H1 (cell line): ENCODE results near the gene CNIH3. TPM values are rescaled to one million over a fixed set of nuclear protein-coding genes. Genes with fewer than 3 reads are reported as not detected.

ENCODE experiments used
- CTCF ChIA-PET: fragments of 300-600 bp; sonication (Branson Sonifier 250); formaldehyde crosslinking; loops from one replicate; lab custom pipeline; 2021; ENCODE audit not compliant: partially characterized antibody; lab: Charles Lee
- POLR2A ChIA-PET: fragments of 300-600 bp; sonication (Branson Sonifier 250); formaldehyde crosslinking; loops from one replicate; lab custom pipeline; 2021; ENCODE audit warnings: inconsistent platforms; ENCODE audit not compliant: partially characterized antibody; lab: Charles Lee
- DNase-seq, 2 experiments: peaks; one replicate each; pipeline versions ENCODE4 v3.0.0 to v3.0.0-alpha.2; 2010 to 2022; ENCODE audit warnings: low spot score in 2 of 2, low read depth in 1 of 2, mixed read lengths in 1 of 2
- FAIRE-seq: peaks from 2 replicates; lab custom pipeline; 2011; peaks lifted over from hg19 to GRCh38; lab: Jason Lieb, UNC
- H2AFZ ChIP-seq: 2 replicates; pipeline ENCODE4 v1.8.1; 2012; ENCODE audit warnings: low read length, inconsistent platforms
- H2AK5ac ChIP-seq: 2 replicates; pipeline ENCODE4 v1.6.1; 2013; ENCODE audit warnings: low read depth, low read length
- H2BK120ac ChIP-seq: replicated peaks from 2 replicates; pipeline ENCODE3; 2013; ENCODE audit warnings: low read depth, low read length, inconsistent platforms
- H2BK12ac ChIP-seq: 2 replicates; pipeline ENCODE4 v1.6.1; 2013; ENCODE audit warnings: low read depth, low read length
- H2BK15ac ChIP-seq: 2 replicates; pipeline ENCODE4 v1.6.1; 2013; ENCODE audit warnings: low read length
- H2BK20ac ChIP-seq: 2 replicates; pipeline ENCODE4 v1.6.1; 2013; ENCODE audit warnings: low read length
- H2BK5ac ChIP-seq: 2 replicates; pipeline ENCODE4 v1.6.1; 2013; ENCODE audit warnings: low read depth, low read length
- H3K14ac ChIP-seq: 2 replicates; pipeline ENCODE4 v1.6.1; 2013; ENCODE audit warnings: inconsistent platforms; ENCODE audit not compliant: insufficient read length
- H3K18ac ChIP-seq: 2 replicates; pipeline ENCODE4 v1.6.1; 2013; ENCODE audit warnings: low read length; ENCODE audit errors: extremely low read depth
- H3K23ac ChIP-seq: 2 replicates; pipeline ENCODE4 v1.6.1; 2013; ENCODE audit warnings: inconsistent platforms; ENCODE audit not compliant: insufficient read length
- H3K23me2 ChIP-seq: 2 replicates; pipeline ENCODE4 v1.6.1; 2013; ENCODE audit warnings: low read depth, low read length
- H3K27ac ChIP-seq: 2 replicates; pipeline ENCODE4 v1.6.1; 2011; ENCODE audit warnings: low read depth, low read length, inconsistent platforms
- H3K27me3 ChIP-seq, 4 experiments: replicated peaks in 1 of 4; 1 replicate in 1 of 4; 2 replicates in 3 of 4; pipeline versions ENCODE4 v1.6.1 to v1.8.1; 2011 to 2013; ENCODE audit warnings: low read length in 3 of 4, mild to moderate bottlenecking in 3 of 4, inconsistent platforms in 2 of 4, mixed read lengths in 2 of 4, moderate library complexity in 1 of 4; ENCODE audit not compliant: control insufficient read depth in 3 of 4, insufficient read depth in 3 of 4; ENCODE audit errors: extremely low read depth in 1 of 4
- H3K36me3 ChIP-seq, 4 experiments: 2 replicates each; pipeline versions ENCODE4 v1.6.1 to v1.8.1; 2011 to 2013; ENCODE audit warnings: mild to moderate bottlenecking in 4 of 4, low read length in 3 of 4, moderate library complexity in 2 of 4, control low read depth in 1 of 4, inconsistent platforms in 1 of 4; ENCODE audit not compliant: insufficient read depth in 4 of 4, control insufficient read depth in 2 of 4
- H3K4ac ChIP-seq: replicated peaks from 2 replicates; pipeline ENCODE3; 2013; ENCODE audit warnings: low read length, low read depth, mixed read lengths, inconsistent platforms; ENCODE audit not compliant: insufficient read length
- H3K4me1 ChIP-seq, 4 experiments: replicated peaks in 1 of 4; 1 replicate in 1 of 4; 2 replicates in 3 of 4; pipeline versions ENCODE4 v1.6.1 to v1.8.1; 2011 to 2013; ENCODE audit warnings: low read length in 3 of 4, inconsistent platforms in 2 of 4, mixed read lengths in 1 of 4; ENCODE audit not compliant: insufficient read depth in 4 of 4, control insufficient read depth in 3 of 4
- H3K4me2 ChIP-seq, 2 experiments: 2 replicates each; pipeline versions ENCODE4 v1.6.1 to v1.8.1; 2011 to 2013; ENCODE audit warnings: low read depth in 2 of 2, low read length in 2 of 2, control low read depth in 1 of 2, inconsistent platforms in 1 of 2, mild to moderate bottlenecking in 1 of 2; ENCODE audit not compliant: insufficient read depth in 1 of 2
- H3K4me3 ChIP-seq, 4 experiments: fragments of 200-600, 300-600 bp in 1 of 4; sonication (generic), shearing (Covaris generic), sonication (Bioruptor Twin) in 1 of 4; 2 replicates each; pipeline versions ENCODE4 v1.5.1 to v1.8.1; 2011 to 2016; ENCODE audit warnings: low read length in 4 of 4, low read depth in 3 of 4, control low read depth in 2 of 4, inconsistent platforms in 2 of 4, mild to moderate bottlenecking in 2 of 4, mixed read lengths in 1 of 4, moderate library complexity in 1 of 4; ENCODE audit not compliant: insufficient read depth in 2 of 4; ENCODE audit errors: extremely low read depth in 1 of 4
- H3K56ac ChIP-seq: replicated peaks from 2 replicates; pipeline ENCODE3; 2013; ENCODE audit warnings: low read depth, mild to moderate bottlenecking, mixed read lengths, low read length, inconsistent platforms; ENCODE audit not compliant: insufficient read length
- H3K79me1 ChIP-seq: 2 replicates; pipeline ENCODE4 v1.6.1; 2013; ENCODE audit warnings: low read depth, low read length, control low read depth
- H3K79me2 ChIP-seq, 2 experiments: 2 replicates each; pipeline versions ENCODE4 v1.6.1 to v1.8.1; 2012 to 2013; ENCODE audit warnings: low read length in 2 of 2, mild to moderate bottlenecking in 2 of 2, inconsistent platforms in 1 of 2; ENCODE audit not compliant: insufficient read depth in 2 of 2, control insufficient read depth in 1 of 2
- H3K9ac ChIP-seq, 4 experiments: replicated peaks in 1 of 4; 1 replicate in 1 of 4; 2 replicates in 3 of 4; pipeline versions ENCODE4 v1.6.1 to v1.8.1; 2011 to 2013; ENCODE audit warnings: low read depth in 3 of 4, low read length in 3 of 4, control low read depth in 2 of 4, mild to moderate bottlenecking in 2 of 4, moderate library complexity in 2 of 4, inconsistent platforms in 1 of 4; ENCODE audit errors: extremely low read depth in 1 of 4
- H3K9me3 ChIP-seq, 2 experiments: 2 replicates each; pipeline versions ENCODE4 v1.6.1 to v1.8.1; 2012 to 2013; ENCODE audit warnings: mild to moderate bottlenecking in 2 of 2, moderate library complexity in 2 of 2, control low read depth in 1 of 2, inconsistent platforms in 1 of 2, low read depth in 1 of 2, low read length in 1 of 2, mixed read lengths in 1 of 2; ENCODE audit not compliant: insufficient read depth in 2 of 2
- H4K20me1 ChIP-seq, 2 experiments: replicated peaks in 1 of 2; 2 replicates each; pipeline versions ENCODE3 to v1.8.1; 2011 to 2013; ENCODE audit warnings: inconsistent platforms in 2 of 2, low read length in 2 of 2, mild to moderate bottlenecking in 1 of 2; ENCODE audit not compliant: insufficient read depth in 2 of 2, control insufficient read depth in 1 of 2
- H4K5ac ChIP-seq: 2 replicates; pipeline ENCODE4 v1.6.1; 2013; ENCODE audit warnings: low read length, low read depth, mixed read lengths, inconsistent platforms; ENCODE audit not compliant: insufficient read length
- H4K8ac ChIP-seq: 2 replicates; pipeline ENCODE4 v1.8.0; 2013; ENCODE audit warnings: mild to moderate bottlenecking, moderate library complexity, low read length, inconsistent platforms; ENCODE audit not compliant: insufficient read depth; ENCODE audit errors: extremely low read depth
- H4K91ac ChIP-seq: replicated peaks from 2 replicates; pipeline ENCODE3; 2013; ENCODE audit warnings: low read length, mixed read lengths, inconsistent platforms; ENCODE audit not compliant: insufficient read length
- E2F6 ChIP-seq: IDR thresholded peaks from 2 replicates; pipeline ENCODE4 v1.6.1; 2012; ENCODE audit warnings: inconsistent platforms
- EGR1 ChIP-seq: IDR thresholded peaks from 2 replicates; pipeline ENCODE4 v1.6.1; 2011; ENCODE audit warnings: low read depth, low read length, borderline replicate concordance
- WGBS, 2 experiments: shearing (Covaris generic) in 1 of 2; methylation state at CpG; one replicate each; pipeline versions ENCODE4 v1.1.6 to v1.1.7; 2013 to 2015; ENCODE audit warnings: low lambda C conversion rate in 2 of 2, mixed read lengths in 2 of 2, inconsistent platforms in 1 of 2, low coverage in 1 of 2, missing lambda C conversion rate in 1 of 2; ENCODE audit not compliant: insufficient replicate concordance in 2 of 2, insufficient coverage in 1 of 2, insufficient read length in 1 of 2; ENCODE audit errors: extremely low coverage in 1 of 2, missing lambda C conversion rate in 1 of 2; 5-methylcytosine and 5-hydroxymethylcytosine counted together
- polyA plus RNA-seq, 7 experiments: library from polyadenylated mRNA; depleted of rRNA in 3 of 7; stranded (reverse) in 5 of 7; unstranded in 2 of 7; fragments of >200 nt in 5 of 7; fragments of 200-250 nt in 2 of 7; gene quantifications; 1 replicate in 5 of 7; 2 replicates in 1 of 7; 4 replicates in 1 of 7; pipeline versions ENCODE4 v1.2.1 to v1.2.3, GENCODE V29; 2011 to 2013; ENCODE audit warnings: missing spikeins in 2 of 7, mixed read lengths in 2 of 7
- total RNA-seq: library from RNA; stranded (reverse); fragmentation: NEBNext Ultra II Directional; extraction: Animal tissue kit (Norgen Biotek cat#: 25700); gene quantifications from 2 replicates; pipeline ENCODE4 v1.2.1, GENCODE V29; 2021

Gene CNIH3
- total and polyA plus RNA-seq, 2 of the 8 experiments (the other 6 are each of a cell fraction or from before 2014, with no cell fraction given): 3.7 to 5.6 TPM

- no peak overlapping the region for H4K91ac ChIP-seq
- H2BK20ac ChIP-seq: no peak overlapping the region
- TF ChIP-seq EGR1: no peak
- no peak for TF ChIP-seq E2F6
- no peak overlapping the region for H3K56ac ChIP-seq
- no peak overlapping the region for H2BK15ac ChIP-seq
- no peak overlapping the region for H2BK5ac ChIP-seq
- CTCF ChIA-PET: no interaction called here
- no peaks in the 10 kb centered on the region; a peak in 1 of 7 replicates for H3K27me3 ChIP-seq
- H3K79me2 ChIP-seq: no peaks in the 10 kb centered on the region
- no peaks in the 10 kb centered on the region for H3K36me3 ChIP-seq
- H3K23ac ChIP-seq: no peak overlapping the region
- no peaks in the 10 kb centered on the region for H3K79me1 ChIP-seq
- no peak overlapping the region for H3K9ac ChIP-seq
- H3K14ac ChIP-seq: no peak overlapping the region
- no peak overlapping the region for H3K4me2 ChIP-seq
- H3K9me3 ChIP-seq: 0 out of 4 replicates have a peak, but pooled peaks cover 0 to 3% of the 10 kb centered on the region in 2 experiments
- H4K20me1 ChIP-seq: no peaks in the 10 kb centered on the region
- H4K8ac ChIP-seq: no peak overlapping the region
- H3K4ac ChIP-seq: no peak overlapping the region
- POLR2A ChIA-PET: no interaction called here
- no peak overlapping the region for H4K5ac ChIP-seq
- no peak overlapping the region for H2BK12ac ChIP-seq
- H2AK5ac ChIP-seq: no peak overlapping the region
- FAIRE-seq (no peak), DNase-seq (no peak)
- H2BK120ac ChIP-seq: no peak overlapping the region
- WGBS, 2 experiments: 88% methylated on average over 2 of the region's 2 CpGs; no CpG with 5 or more reads in 1 of the 2 experiments
- no peak overlapping the region for H3K27ac ChIP-seq
- no peak overlapping the region for H2AFZ ChIP-seq
- no peaks in the 10 kb centered on the region; the same call in 1 of the 2 replicates for H3K23me2 ChIP-seq
- H3K4me3 ChIP-seq: no peak overlapping the region
- H3K18ac ChIP-seq: no peak overlapping the region
- H3K4me1 ChIP-seq: peaks cover 0 to 6% (median under 1%) of the 10 kb centered on the region in 4 experiments; a peak in 2 of 7 replicates
Measured at GRCh38 chr1:224762046-224762445, 145.9 kb downstream of the CNIH3 start.
